Stimulated activated CD4-positive, alpha-beta T cell treated with anti-CD3 and anti-CD28 coated beads, Interleukin-4, amount 100 ng/mL, for 1 hour (primary cell): Measurements from ENCODE around the gene GRB14.
"Not testable (repeated sequence)": the region's sequence is repeated elsewhere in the genome, so short reads cannot be mapped to it uniquely, and the experiment has no call there.

Experiments used
- DNase-seq: peaks from one replicate; pipeline ENCODE4 v3.0.0-alpha.2; 2020

GRB14 gene

DNA sequence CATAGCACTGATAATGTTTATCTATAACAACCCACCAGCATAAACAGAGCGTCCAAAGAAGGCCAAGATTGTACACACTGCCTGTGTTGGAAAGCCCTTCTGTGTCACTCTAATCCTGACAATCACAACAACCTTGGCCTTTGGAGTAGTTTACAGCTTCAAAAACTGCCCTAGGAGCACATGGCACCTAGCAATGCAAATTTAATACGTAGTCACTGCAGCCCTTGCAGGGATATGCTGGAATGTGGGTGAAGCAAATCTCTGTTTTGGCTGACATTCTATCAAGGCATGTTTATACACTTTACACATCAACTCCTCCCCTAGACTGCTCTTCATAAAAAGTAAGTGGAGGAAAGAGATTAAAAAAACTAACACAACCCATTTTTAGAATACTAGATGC lies 66.8 kb downstream of the GRB14 start:
- no peak for DNase-seq

DNA sequence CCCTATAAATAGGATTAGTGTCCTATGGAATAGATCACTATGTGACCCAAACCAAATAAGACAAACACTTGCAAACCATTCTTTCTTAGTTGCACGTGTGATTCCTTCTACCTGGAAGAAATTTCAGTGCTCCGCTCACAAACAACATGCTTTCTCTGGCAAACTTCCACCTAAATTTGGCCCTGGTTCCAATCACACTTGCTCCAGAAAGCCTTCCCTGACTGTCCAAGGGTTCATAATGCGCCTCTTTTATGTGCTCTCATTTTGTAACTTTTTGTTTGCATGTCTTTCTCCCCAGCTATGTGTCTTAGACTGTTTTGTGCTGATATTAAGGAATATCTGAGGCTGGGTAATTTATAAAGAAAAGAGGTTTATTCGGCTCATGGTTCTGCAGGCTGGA lies 69.8 kb downstream of the GRB14 start:
- no peak for DNase-seq

DNA sequence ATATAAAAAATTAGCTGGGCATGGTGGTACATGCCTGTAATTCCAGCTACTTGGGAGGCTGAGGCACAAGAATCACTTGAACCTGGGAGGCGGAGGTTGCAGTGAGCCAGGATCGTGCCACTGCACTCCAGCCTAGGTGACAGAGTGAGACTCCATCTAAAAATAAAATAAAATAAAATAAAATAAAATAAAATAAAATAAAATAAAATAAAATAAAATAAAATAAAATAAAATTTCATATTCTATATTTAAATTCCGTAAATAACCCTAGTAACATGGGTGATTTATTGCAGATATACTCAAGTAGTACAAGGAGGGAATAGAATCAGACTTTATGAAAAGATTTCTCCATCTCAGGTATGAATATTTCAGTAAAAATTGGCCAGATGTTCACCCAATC lies 71.6 kb downstream of the GRB14 start:
- DNase-seq = not testable (repeated sequence)

DNA sequence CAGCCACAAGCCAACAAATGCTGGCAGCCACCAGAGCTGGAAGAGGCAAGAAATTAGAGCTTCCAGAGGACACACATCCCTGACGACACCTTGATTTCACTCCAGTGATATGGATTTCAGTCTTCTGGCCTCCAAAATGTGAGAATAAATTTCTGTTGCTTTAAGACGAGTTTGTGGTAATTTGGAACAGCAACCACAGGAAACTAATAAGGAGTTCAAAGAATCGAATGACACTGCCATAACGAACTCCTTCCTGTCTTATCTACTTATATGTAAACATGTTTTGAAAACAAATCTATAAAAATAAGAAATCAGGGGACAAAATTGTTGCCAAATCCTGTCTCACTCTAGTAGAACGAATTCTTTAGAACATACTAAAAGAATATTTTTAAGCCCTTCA lies 75.8 kb downstream of the GRB14 start:
- no peak for DNase-seq

DNA sequence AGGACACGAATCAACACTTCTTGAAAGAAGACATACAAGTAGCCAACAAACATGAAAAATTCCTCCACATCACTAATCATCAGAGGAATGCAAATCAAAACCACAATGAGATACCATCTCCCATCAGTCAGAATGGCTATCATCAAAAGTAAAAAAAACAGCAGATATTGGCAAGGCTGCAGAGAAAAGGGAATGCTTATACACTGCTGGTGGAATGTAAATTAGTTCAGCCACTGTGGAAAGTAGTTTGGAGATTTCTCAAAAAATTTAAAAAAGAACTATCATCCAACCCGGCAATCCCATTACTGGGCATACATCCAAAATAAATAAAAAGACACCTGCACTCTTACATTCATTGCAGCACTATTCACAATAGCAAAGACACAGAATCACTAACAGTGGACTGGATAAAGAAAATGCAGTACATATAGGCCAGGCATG lies 78.7 kb downstream of the GRB14 start:
- no peak for DNase-seq

DNA sequence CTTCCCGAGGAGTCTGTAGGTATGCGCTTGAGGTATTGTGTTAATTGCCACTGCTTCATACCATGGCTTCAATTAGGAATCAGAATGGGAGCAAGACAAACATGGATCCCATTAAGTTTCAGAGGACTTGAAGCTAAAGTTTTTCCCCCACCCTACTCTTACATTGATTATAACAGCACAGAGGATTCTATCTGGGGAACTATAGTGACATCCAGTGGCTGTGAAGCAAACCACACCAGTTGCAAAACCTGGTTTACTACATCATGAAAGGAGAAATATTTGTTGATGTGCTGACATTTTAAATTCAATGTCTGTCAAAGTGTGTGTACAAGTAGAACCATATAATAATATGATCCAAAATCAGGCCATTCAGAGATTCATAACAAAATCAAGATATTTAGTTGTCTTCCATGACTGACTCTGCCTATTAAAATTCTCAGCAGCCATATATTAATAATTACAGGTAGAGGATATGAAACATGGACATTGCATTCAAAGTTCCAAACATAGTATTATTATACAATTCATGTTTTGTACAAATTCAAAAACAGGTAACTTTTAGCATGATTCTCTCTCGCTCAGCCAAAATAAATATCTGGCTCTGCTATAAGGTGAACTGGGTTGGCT lies 82.9 kb downstream of the GRB14 start:
- DNase-seq = no peak

DNA sequence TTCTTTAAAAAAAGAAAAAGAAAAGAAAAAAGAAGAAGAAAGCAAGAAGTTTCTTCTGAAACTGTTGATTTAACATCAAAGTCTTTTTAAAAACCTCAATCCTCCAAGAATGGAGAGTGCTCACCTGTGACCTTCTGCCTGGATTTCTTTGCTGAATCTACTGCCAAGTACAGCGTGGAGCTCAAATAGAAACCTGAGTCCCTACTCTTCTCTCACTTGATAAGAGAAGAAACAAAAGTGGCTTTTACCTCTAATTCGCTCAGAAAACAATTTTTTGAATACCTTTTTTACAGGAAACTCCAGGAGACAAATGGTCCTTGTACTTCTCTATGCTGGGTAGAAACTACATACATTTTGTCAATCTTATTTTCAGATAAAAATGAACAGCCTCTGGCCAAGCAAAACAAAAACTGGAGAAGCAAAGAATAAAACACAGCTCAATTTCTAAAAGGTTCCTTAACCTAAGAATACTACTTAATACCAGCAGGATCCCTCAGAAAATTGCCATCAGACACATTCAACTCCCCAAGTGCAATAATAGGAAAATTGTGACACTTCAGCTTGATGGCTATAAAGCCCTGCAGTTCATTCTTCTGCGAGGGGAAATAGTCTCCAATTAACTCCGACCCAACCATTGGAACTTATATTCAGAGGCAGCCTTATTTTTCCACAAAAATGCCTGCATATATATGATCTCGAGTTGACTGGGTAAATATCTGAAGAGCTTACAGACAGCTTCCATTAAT lies 85.8 kb downstream of the GRB14 start:
- no peak for DNase-seq

DNA sequence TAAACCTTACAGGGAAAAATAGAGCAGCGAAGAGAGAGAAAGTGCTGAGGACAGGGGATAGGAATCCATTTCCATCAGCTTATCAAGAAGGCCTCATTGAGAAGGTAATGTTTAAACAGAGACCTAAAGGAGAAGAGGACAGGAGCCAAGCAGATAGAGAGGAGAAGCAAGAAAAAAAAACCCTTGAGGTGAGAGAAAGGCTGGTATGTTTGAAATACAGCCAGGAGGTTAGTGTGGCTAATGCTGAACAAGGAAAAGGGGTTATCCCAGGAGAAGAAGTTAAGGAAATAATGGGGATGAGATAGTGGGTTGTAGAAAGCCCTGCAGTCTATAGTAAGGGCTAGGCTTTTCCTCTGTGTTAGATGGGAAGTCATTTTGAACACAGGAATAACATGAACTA lies 90.8 kb downstream of the GRB14 start:
- no peak for DNase-seq

DNA sequence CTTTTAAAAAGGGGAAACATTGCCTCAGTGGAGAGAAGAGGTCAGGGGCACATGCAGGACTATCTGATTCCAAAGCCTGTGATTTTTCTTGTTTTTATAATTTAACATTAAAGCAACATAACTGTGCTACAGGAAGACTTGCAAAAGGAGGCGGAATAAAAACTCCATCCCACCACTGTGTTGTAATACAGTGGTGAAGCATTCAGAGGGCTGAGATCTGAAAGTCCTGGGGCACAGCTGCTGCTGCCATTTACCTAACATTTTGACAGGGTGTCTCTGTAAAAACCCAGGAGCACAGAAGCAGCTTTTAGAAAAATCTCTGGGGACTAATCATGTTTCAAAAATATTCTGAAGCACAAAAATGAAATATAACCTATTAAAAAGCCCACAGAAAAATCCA lies 97.6 kb downstream of the GRB14 start:
- no peak for DNase-seq

DNA sequence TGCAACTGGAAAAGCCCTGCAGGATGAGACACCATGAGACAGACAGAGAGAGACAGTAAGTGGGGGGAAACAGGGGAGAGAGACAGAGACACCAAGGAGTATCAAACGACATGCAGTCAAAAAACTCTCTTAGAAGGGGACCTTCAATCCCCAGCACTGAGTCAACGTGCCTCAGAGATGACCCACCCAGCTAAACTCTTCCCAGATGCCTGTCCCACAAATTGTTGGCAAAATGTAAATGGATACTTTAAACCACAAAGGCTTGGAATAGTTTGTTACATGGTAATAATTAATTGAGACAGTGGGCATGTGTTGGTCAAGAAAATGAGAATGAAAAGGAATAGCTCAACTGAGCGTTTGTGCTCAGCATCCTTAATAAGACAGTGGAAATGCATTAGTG lies 98.3 kb downstream of the GRB14 start:
- DNase-seq = no peak

DNA sequence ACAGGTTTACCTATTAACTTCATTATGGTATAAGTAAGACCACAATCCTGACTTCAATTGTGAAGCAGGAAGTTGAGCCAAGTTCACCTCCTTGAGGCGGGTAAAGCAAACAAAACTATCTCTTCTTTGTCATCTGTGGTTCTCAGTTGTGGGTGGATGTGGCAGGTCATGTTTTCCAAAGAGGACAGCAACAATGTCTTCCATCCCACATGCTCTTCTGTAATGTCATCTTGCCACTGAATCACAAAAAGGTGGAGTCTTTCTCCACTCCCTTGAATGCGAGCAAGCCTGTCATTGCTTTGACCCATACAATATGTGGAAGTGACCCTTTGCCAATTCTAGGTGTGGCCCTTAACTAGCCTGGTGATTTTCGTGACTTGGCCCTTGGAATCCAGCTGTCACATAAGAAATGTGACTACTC lies 98.7 kb downstream of the GRB14 start:
- no peak for DNase-seq

DNA sequence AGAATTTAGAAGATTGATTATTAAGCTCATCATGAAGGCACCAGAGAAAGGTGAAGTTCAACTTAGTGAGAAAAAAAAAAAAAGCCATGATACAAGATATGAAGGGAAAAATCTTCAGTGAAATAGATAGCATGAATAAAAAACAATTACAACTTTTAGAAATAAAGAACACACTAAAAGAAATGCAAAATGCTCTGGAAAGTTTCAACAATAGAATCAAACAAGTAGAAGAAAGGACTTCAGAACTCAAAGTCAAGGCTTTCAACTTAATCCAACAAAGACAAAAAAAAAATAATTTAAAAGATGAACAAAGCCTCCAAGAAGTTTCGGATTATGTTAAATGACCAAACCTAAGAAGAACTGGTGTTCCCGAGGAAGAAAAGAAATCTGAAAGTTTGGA lies 105.5 kb downstream of the GRB14 start:
- no peak for DNase-seq

DNA sequence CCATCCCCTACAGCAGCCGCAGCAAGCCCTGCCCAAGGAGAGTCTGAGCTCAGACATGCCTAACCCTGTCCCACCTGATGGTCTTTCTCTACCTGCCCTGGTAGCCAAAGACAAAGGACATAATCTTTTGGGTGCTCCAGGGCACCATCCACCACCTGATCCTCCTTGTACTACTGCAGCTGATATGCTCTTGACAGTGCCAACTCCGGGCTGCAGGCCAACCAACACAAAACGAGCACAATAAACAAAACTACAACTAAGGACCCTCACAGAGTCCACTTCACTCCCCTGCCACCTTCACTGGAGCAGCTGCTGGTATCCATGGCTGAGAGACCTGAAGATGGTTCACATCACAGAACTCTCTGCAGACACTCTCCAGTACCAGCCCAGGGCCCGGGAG lies 106.3 kb downstream of the GRB14 start:
- DNase-seq = no peak

DNA sequence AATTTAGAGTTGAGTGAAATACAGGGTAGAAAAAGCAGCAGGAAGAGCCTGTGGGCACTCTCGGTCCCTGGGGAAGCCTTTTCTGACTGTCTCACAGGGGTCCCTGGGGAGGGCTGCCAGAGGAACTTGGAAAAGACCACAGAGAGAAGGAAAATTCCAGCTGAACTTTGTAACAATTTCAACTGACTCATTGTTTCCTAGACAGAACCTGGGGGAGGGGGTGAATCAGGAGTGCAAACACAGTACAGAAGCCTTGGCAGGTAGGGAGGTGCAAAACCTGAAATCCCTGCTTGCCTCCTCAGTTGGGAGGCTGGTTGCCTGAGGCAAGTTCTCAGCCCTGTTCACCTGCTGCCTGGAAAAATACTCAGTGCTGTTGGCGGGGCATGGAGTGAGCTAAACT lies 106.8 kb downstream of the GRB14 start:
- DNase-seq = no peak

DNA sequence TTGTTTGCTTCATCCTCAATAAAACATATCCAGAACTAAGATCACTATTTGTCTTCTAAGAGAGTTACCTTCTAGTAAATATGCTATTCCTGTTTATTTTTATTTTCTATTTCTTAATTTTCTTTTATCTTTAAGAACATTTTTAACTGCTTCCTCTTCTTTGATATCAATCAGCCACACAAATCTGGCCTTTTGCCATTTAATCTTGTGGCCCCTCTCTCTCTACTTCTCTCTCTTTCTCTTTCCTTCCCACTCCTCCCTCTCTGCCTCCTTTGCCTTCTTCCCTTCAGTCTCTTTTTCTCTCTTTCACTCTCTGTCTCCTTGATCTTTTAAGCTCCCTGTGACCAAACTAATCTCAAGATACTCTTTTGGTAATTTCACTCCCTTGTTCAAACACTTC lies 108.4 kb downstream of the GRB14 start:
- DNase-seq = no peak

DNA sequence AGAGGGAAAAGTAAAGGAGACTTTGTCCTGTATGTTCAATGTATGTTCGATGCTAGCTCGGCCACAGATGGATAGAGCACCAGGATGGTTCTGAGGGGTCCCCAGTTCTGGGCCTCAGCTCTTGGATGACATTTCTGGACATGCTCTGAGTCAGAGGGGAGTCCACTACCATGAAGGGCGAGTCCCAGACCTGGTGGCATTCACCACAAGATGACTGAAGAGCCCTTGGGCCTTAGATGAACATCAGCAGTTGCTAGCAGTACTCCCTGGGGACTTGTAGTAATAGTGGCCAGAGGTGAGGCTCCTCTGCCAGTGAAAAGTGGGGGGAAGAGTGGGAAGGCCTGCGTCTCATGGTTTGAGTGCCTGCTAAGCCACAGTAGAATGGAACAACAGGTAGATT lies 109.5 kb downstream of the GRB14 start:
- DNase-seq = no peak

DNA sequence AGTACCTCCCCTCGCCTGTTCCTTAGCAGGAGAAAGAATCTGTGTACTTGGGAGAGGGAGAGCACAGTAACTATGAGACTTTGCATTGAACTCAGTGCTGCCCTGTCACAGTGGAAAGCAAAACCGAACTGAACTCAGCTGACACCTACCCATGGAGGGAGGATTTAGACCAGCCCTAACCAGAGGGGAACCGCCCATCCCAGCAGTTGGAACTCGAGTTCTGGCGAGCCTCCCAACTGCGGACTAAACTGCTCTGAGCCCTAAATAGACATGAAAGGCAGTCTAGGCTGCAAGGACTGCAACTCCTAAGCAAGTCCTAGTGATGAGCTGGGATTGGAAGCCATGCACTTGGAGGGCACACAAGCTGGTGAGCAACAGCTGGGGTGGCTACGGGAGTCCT lies 110.4 kb downstream of the GRB14 start:
- no peak for DNase-seq

DNA sequence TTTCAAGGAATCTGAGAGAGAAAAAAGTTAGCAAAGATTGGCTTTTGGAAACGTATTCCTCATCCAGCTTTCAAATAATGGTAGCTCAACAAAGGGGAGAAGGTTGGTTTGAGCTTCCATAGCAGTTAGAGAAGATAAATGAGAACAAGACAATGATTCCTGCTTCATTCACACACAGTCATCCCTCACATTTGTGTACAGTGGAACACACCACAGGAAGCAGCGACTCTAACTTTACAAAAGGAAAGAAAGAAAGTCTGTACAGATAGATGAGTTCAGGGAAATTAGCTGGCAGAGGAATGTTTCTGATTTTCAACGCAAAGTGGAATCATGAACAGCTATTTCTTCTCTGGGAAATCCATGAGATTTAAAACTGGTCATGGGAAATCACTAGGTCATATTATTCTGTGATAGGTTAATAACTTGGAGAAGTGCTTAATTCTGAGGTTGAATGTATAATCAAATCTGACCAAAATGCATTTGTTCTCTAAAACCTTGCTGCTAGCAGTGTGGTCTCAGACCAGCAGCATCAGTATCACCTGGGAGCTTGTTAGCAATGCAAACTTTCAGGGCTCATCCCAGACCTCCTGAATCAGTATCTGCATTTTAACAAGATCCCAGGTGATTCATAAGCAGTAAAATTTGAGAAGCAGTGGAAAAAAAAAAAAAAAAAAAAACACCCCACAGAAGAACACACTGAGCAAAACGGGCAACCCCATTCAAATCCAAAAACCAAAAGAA lies 112.0 kb downstream of the GRB14 start:
- no peak for DNase-seq

DNA sequence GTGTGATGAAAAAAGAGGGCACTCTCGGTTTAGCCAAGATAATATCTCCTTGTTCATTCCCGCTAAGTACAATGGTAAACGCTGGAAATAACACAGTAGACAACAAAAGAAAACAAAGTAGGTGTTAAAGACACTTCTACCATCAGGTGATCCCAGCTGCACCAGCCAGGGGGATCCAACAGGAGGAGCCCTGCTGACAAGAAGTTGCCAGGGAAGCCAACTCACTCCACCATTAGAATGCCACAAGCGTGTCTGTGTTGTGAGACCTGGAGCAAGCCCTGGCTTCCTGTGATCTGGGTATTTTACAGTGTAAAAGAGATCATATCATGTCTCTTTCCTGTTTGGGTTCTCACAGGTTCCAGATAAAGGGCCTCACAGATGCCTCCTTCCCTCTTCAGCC lies 117.0 kb downstream of the GRB14 start:
- no peak for DNase-seq

DNA sequence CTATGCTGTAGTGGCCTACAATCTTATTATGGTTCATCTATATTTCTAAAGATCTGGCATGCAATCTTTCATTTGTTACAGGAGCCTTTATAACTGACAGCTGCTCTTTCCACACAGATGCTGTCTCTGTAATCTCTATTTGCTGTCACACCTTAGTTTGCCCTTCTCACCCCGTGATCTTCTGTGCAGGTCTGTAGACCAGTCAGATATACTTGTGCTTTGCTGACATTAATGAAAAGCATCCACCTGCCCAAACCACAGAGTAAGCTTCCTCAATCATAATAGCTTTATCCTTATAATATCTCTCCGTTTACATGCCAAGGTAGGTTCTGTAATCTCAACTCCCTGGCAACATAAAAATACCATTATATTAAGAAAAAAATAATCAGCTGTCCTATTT lies 122.4 kb downstream of the GRB14 start:
- no peak for DNase-seq

DNA sequence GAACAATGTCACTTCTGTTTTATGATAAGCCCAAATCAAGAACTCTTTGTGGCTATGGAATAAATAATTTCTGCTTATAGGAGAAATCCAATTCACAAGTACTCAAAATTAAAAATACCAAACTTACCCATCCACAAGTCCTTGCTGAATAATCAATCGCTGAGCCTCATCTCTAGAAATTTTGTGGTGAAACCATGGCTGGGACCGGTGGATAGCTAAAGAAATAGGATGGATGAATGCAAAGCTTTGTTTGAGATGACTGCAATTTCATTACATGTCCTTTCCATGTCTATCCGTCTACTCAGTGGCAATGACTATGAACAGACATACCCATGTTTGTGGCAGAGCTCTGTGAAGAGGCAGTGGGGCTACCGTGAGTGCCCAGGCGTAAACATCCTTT lies 124.4 kb downstream of the GRB14 start:
- no peak for DNase-seq

DNA sequence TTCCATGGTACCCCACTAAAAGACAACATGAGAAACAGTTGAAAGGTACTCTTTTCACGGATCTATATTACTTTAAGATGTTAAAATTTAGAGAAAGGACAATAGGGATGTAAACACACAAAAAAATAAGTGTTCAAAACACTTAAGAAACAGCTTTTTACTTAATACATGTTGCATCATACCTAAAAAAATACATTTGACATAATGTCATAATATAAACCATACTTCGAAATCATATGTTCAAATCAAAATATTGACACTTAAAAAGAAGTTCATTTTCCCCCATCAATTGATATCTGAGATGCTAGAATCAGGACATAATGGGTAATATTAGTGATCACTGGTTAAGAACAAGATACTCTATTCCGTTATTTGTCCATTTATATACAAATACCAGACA lies 124.9 kb downstream of the GRB14 start:
- no peak for DNase-seq

DNA sequence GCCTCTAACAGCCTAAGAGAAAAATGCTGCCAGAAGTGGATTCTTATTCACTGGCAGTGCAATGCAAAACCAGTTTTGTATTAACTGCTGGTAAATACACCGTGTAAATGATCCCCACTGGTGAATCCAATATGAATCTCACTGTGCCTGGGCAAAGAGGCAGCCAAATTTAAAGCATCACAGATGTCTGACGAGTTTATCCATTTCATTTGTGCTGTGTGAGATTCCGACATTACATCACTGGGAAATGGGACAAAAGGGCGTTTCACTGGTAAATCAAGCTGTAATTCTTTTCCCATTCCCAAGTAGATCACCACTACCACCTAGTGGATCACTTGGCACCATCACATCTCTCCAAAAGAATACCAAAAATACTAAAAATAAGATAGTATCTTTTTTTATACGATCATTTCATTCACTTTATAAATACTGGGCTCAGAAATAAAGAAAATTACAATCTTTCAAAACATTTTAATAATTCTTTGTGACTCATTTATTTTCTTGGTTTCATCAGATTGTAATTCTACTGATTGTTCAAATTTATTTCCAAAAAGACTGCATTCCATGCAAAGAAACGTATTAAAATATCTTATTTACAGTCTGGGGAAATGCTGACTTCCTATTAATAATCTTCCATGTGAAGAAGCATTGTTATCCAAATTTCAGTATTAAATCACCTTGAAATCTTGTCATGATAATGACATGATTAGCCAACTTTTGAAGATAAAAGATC lies 125.6 kb downstream of the GRB14 start:
- no peak for DNase-seq

DNA sequence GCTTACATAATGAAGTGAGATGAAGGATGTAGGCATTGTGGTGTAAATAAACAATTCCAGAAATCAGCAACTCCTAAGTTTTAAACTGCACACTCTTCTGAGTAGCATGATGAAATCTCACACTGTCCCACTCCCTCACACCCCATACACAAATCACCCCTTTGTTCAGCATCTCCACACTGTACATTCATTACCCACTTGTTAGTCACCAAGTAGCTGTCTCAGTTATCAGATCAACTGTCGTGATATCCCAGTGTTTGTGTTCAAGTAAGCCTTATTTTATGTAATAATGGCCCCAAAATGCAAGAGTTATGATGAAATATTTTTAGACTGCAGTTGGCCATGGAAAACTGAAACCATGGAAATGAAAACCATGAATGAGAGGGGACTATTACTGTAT lies 135.7 kb downstream of the GRB14 start:
- no peak for DNase-seq
